Ishikawa (cell line): ENCODE results near the gene CYTH4.

Experiments
- CEBPB ChIP-seq: IDR thresholded peaks from 2 replicates; pipeline ENCODE4 v1.6.1; 2012
- CREB1 ChIP-seq: IDR thresholded peaks from 2 replicates; pipeline ENCODE4 v1.6.1; 2012; ENCODE audit warnings: low read depth
- EGR1 ChIP-seq: IDR thresholded peaks from 2 replicates; pipeline ENCODE4 v1.6.1; 2012
- EP300 ChIP-seq: IDR thresholded peaks from 2 replicates; pipeline ENCODE4 v1.6.1; 2012; ENCODE audit warnings: borderline replicate concordance
- FOXM1 ChIP-seq: IDR thresholded peaks from 2 replicates; pipeline ENCODE4 v1.6.1; 2012; ENCODE audit warnings: low read depth, borderline replicate concordance
- MAX ChIP-seq: IDR thresholded peaks from 2 replicates; pipeline ENCODE4 v1.6.1; 2012
- NFIC ChIP-seq: IDR thresholded peaks from 2 replicates; pipeline ENCODE4 v1.6.1; 2012
- RAD21 ChIP-seq: IDR thresholded peaks from 2 replicates; pipeline ENCODE4 v1.6.1; 2012; ENCODE audit warnings: low read depth
- REST ChIP-seq: IDR thresholded peaks from 2 replicates; pipeline ENCODE4 v1.6.1; 2012; ENCODE audit warnings: low read depth, mild to moderate bottlenecking
- TAF1 ChIP-seq: IDR thresholded peaks from 2 replicates; pipeline ENCODE4 v1.6.1; 2012; ENCODE audit warnings: low read depth, mild to moderate bottlenecking
- TCF12 ChIP-seq: IDR thresholded peaks from 2 replicates; pipeline ENCODE4 v1.6.1; 2012; ENCODE audit warnings: low read depth
- TEAD4 ChIP-seq: IDR thresholded peaks from 2 replicates; pipeline ENCODE4 v1.6.1; 2012
- USF1 ChIP-seq: IDR thresholded peaks from 2 replicates; pipeline ENCODE4 v1.6.1; 2012
- YY1 ChIP-seq: IDR thresholded peaks from 2 replicates; pipeline ENCODE4 v1.6.1; 2012; ENCODE audit warnings: low read depth
- ZBTB7A ChIP-seq: IDR thresholded peaks from 2 replicates; pipeline ENCODE4 v1.6.1; 2012; ENCODE audit warnings: low read depth

CYTH4 gene

GRCh38 chr22:37282385-37282677 is at the start of gene CYTH4:
Gene CYTH4 (plus strand): TSS chr22:37282508. CDS start chr22:37282570, 62 bp downstream.
- TF ChIP-seq TCF12 (no peak), YY1 (no peak), NFIC (no peak), REST (no peak), FOXM1 (no peak), CREB1 (no peak), MAX (no peak), EP300 (no peak), ZBTB7A (no peak), CEBPB (no peak), EGR1 (no peak)

GRCh38 chr22:37233751-37234631 is 48.3 kb upstream of the CYTH4 start:
- TF ChIP-seq NFIC (no peak), EGR1 (no peak), FOXM1 (no peak), YY1 (no peak), MAX (no peak), CEBPB (no peak), ZBTB7A (no peak), TCF12 (no peak), USF1 (no peak), RAD21 (no peak), CREB1 (no peak), TAF1 (no peak), TEAD4 (no peak), REST (no peak), EP300 (no peak)

- peak; percentile 49; the same call in 1 of the 2 replicates for TF ChIP-seq REST
- no peak for TF ChIP-seq EGR1
- no peak for TF ChIP-seq EP300
- no peak for TF ChIP-seq TCF12
- no peak for TF ChIP-seq MAX
- TF ChIP-seq ZBTB7A = no peak
Observed at GRCh38 chr22:37234736-37235711, 47.3 kb upstream of the CYTH4 start.

GRCh38 chr22:37235897-37236607 is 46.3 kb upstream of the CYTH4 start:
- TF ChIP-seq REST (no peak), ZBTB7A (no peak), FOXM1 (no peak), RAD21 (no peak), NFIC (no peak), CEBPB (no peak)
